WTC11 (cell line): ENCODE data around the gene PXDC1. TPM values are rescaled to one million over a fixed set of nuclear protein-coding genes. Genes with fewer than 3 reads are reported as not detected.

Experiments
- ATAC-seq: fragments of 200-7000 bp; cut with Tn5 transposase; 2 replicates; pipeline ENCODE4 v1.10.0; 2021; ENCODE audit warnings: mild to moderate bottlenecking, moderate library complexity
- CTCF ChIA-PET: fragments of 300-600 bp; sonication (Branson Sonifier 250); formaldehyde crosslinking; loops from one replicate; lab custom pipeline; 2021; ENCODE audit warnings: antibody characterized with exemption; lab: Charles Lee
- POLR2A ChIA-PET: fragments of 350-600 bp; sonication (Branson Sonifier 250); formaldehyde crosslinking; loops from one replicate; lab custom pipeline; 2021; ENCODE audit warnings: antibody characterized with exemption; lab: Charles Lee
- DNase-seq: peaks from one replicate; pipeline ENCODE4 v3.0.0; 2021; ENCODE audit warnings: low spot score
- H3K27ac Mint-ChIP-seq: 2 replicates; pipeline ENCODE4 v1.8.0; 2021; ENCODE audit warnings: mixed read lengths
- H3K27me3 Mint-ChIP-seq: 2 replicates; pipeline ENCODE4 v1.8.0; 2021; ENCODE audit warnings: low read depth, mild to moderate bottlenecking, moderate library complexity, mixed read lengths
- H3K36me3 Mint-ChIP-seq: 2 replicates; pipeline ENCODE4 v1.8.0; 2021; ENCODE audit warnings: mixed read lengths
- H3K4me1 Mint-ChIP-seq: 2 replicates; pipeline ENCODE4 v1.8.0; 2022; ENCODE audit warnings: mixed read lengths
- H3K4me3 Mint-ChIP-seq: 2 replicates; pipeline ENCODE4 v1.8.0; 2021; ENCODE audit warnings: mild to moderate bottlenecking, moderate library complexity, mixed read lengths
- H3K9me3 Mint-ChIP-seq: 2 replicates; pipeline ENCODE4 v1.8.0; 2021; ENCODE audit warnings: mixed read lengths
- ATF1 ChIP-seq: sonication (generic); formaldehyde crosslinking; IDR thresholded peaks from 2 replicates; pipeline ENCODE4 v1.8.1; 2023; ENCODE audit warnings: mild to moderate bottlenecking, moderate library complexity, missing genetic modification reagents
- EMX1 ChIP-seq: fragments of 250-450 bp; sonication (Bioruptor Pico); IDR thresholded peaks from 2 replicates; pipeline ENCODE4 v1.8.0; 2021; ENCODE audit warnings: mild to moderate bottlenecking
- NR2C2 ChIP-seq: sonication (generic); formaldehyde crosslinking; IDR thresholded peaks from 2 replicates; pipeline ENCODE4 v1.8.0; 2022; ENCODE audit warnings: mild to moderate bottlenecking, missing genetic modification reagents
- SMAD3 ChIP-seq: sonication (generic); formaldehyde crosslinking; IDR thresholded peaks from 2 replicates; pipeline ENCODE4 v1.8.0; 2022; ENCODE audit warnings: missing genetic modification reagents, mild to moderate bottlenecking, borderline replicate concordance
- SP1 ChIP-seq: sonication (generic); formaldehyde crosslinking; conservative IDR thresholded peaks from 2 replicates; pipeline ENCODE4 v1.8.1; 2022; ENCODE audit warnings: missing genetic modification reagents
- ZNF219 ChIP-seq: sonication (generic); formaldehyde crosslinking; IDR thresholded peaks from 2 replicates; pipeline ENCODE4 v1.8.0; 2023; ENCODE audit warnings: missing genetic modification reagents, mild to moderate bottlenecking, borderline replicate concordance
- ZNF232 ChIP-seq: sonication (generic); formaldehyde crosslinking; IDR thresholded peaks from 2 replicates; pipeline ENCODE4 v1.8.0; 2022; ENCODE audit warnings: mild to moderate bottlenecking, missing genetic modification reagents
- ZNF416 ChIP-seq: fragments of 250-450 bp; sonication (Bioruptor Pico); IDR thresholded peaks from 2 replicates; pipeline ENCODE4 v1.9.0; 2021; ENCODE audit warnings: mild to moderate bottlenecking, inconsistent platforms
- ZNF423 ChIP-seq: fragments of 250-450 bp; sonication (Bioruptor Pico); IDR thresholded peaks from 2 replicates; pipeline ENCODE4 v2.1.2; 2022; ENCODE audit warnings: mild to moderate bottlenecking, moderate library complexity
- ZNF512 ChIP-seq: sonication (generic); formaldehyde crosslinking; IDR thresholded peaks from 2 replicates; pipeline ENCODE4 v1.8.1; 2022; ENCODE audit warnings: missing genetic modification reagents, borderline replicate concordance
- total RNA-seq: library from RNA; stranded (reverse); gene quantifications from 3 replicates; pipeline ENCODE4 v1.2.3, GENCODE V29; 2021
- TF ChIP-seq, protein P1 (sequence below): fragments of 250-450 bp; sonication (Bioruptor Pico); IDR thresholded peaks from 2 replicates; pipeline ENCODE4 v1.9.0; 2021; ENCODE audit warnings: mild to moderate bottlenecking
- TF ChIP-seq, protein P2 (sequence below): sonication (generic); formaldehyde crosslinking; IDR thresholded peaks from 2 replicates; pipeline ENCODE4 v1.8.0; 2023; ENCODE audit warnings: missing genetic modification reagents, mild to moderate bottlenecking, borderline replicate concordance

Gene PXDC1
- total RNA-seq, 1 experiment from 2014 or later, result 3.3 TPM

- Mint-ChIP-seq H3K9me3 (peaks cover 3% of the 10 kb centered on the region; the same call in 1 of the 2 replicates), H3K4me3 (no peak overlapping the region), H3K27ac (no peak overlapping the region), H3K27me3 (peaks cover 6% of the 10 kb centered on the region), H3K4me1 (peaks cover 33% of the 10 kb centered on the region), H3K36me3 (no peaks in the 10 kb centered on the region)
- POLR2A ChIA-PET, result no interaction called here
- CTCF ChIA-PET, result interaction anchor here (1.2 to 4.1 kb wide), 3 partner anchors 48 to 182 kb away, joined by 3 to 28 read pairs (median 4); partner anchors contain the start of gene FAM50B
- TF ChIP-seq SMAD3 (CRISPR knock-in tag), result no peak
- TF ChIP-seq, protein P1, sequence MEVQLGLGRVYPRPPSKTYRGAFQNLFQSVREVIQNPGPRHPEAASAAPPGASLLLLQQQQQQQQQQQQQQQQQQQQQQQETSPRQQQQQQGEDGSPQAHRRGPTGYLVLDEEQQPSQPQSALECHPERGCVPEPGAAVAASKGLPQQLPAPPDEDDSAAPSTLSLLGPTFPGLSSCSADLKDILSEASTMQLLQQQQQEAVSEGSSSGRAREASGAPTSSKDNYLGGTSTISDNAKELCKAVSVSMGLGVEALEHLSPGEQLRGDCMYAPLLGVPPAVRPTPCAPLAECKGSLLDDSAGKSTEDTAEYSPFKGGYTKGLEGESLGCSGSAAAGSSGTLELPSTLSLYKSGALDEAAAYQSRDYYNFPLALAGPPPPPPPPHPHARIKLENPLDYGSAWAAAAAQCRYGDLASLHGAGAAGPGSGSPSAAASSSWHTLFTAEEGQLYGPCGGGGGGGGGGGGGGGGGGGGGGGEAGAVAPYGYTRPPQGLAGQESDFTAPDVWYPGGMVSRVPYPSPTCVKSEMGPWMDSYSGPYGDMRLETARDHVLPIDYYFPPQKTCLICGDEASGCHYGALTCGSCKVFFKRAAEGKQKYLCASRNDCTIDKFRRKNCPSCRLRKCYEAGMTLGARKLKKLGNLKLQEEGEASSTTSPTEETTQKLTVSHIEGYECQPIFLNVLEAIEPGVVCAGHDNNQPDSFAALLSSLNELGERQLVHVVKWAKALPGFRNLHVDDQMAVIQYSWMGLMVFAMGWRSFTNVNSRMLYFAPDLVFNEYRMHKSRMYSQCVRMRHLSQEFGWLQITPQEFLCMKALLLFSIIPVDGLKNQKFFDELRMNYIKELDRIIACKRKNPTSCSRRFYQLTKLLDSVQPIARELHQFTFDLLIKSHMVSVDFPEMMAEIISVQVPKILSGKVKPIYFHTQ (CRISPR knock-in tag), result no peak
- TF ChIP-seq, protein P2, sequence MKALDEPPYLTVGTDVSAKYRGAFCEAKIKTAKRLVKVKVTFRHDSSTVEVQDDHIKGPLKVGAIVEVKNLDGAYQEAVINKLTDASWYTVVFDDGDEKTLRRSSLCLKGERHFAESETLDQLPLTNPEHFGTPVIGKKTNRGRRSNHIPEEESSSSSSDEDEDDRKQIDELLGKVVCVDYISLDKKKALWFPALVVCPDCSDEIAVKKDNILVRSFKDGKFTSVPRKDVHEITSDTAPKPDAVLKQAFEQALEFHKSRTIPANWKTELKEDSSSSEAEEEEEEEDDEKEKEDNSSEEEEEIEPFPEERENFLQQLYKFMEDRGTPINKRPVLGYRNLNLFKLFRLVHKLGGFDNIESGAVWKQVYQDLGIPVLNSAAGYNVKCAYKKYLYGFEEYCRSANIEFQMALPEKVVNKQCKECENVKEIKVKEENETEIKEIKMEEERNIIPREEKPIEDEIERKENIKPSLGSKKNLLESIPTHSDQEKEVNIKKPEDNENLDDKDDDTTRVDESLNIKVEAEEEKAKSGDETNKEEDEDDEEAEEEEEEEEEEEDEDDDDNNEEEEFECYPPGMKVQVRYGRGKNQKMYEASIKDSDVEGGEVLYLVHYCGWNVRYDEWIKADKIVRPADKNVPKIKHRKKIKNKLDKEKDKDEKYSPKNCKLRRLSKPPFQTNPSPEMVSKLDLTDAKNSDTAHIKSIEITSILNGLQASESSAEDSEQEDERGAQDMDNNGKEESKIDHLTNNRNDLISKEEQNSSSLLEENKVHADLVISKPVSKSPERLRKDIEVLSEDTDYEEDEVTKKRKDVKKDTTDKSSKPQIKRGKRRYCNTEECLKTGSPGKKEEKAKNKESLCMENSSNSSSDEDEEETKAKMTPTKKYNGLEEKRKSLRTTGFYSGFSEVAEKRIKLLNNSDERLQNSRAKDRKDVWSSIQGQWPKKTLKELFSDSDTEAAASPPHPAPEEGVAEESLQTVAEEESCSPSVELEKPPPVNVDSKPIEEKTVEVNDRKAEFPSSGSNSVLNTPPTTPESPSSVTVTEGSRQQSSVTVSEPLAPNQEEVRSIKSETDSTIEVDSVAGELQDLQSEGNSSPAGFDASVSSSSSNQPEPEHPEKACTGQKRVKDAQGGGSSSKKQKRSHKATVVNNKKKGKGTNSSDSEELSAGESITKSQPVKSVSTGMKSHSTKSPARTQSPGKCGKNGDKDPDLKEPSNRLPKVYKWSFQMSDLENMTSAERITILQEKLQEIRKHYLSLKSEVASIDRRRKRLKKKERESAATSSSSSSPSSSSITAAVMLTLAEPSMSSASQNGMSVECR (CRISPR knock-in tag), result no peak
- no peak for ATAC-seq
- DNase-seq, result no peak
These were observed 45.2 kb upstream of the PXDC1 start for GRCh38 chr6:3796719-3797041.

- no peak for TF ChIP-seq SP1 (CRISPR knock-in tag)
- no peak for TF ChIP-seq ATF1 (CRISPR knock-in tag)
- no peak for TF ChIP-seq ZNF512 (CRISPR knock-in tag)
- no peak for TF ChIP-seq NR2C2 (CRISPR knock-in tag)
- no peak for TF ChIP-seq EMX1
- no peak for TF ChIP-seq ZNF232 (CRISPR knock-in tag)
- no peak for TF ChIP-seq ZNF416
- TF ChIP-seq ZNF219, result no peak
- H3K4me1 Mint-ChIP-seq, result peaks cover 28% of the 10 kb centered on the region
- peaks cover 6% of the 10 kb centered on the region for H3K27me3 Mint-ChIP-seq
- ChIA-PET POLR2A (no interaction called here), CTCF (interaction anchor here (1.1 to 4.1 kb wide), 5 partner anchors 47 to 182 kb away, joined by 3 to 28 read pairs (median 4); partner anchors contain the start of gene FAM50B)
- H3K9me3 Mint-ChIP-seq, result peaks cover 3% of the 10 kb centered on the region; the same call in 1 of the 2 replicates
- H3K27ac Mint-ChIP-seq, result no peak overlapping the region
- no peaks in the 10 kb centered on the region for H3K36me3 Mint-ChIP-seq
- no peak for DNase-seq
- no peak overlapping the region for H3K4me3 Mint-ChIP-seq
- no peak for ATAC-seq
These were observed 44.6 kb upstream of the PXDC1 start for GRCh38 chr6:3795836-3796718.

GRCh38 chr6:3794092-3794491 lies 42.6 kb upstream of the PXDC1 start:
- ChIA-PET POLR2A (no interaction called here), CTCF (interaction anchor here (4.1 kb wide), 1 partner anchor 55 kb away, joined by 28 read pairs; the partner anchor contains the start of gene FAM50B)
- H3K4me3 Mint-ChIP-seq, result no peak overlapping the region
- peak overlapping the region; percentile 53 for H3K27ac Mint-ChIP-seq
- peak; percentile 3; the same call in 1 of the 2 replicates for TF ChIP-seq ZNF423 (CRISPR knock-in tag)
- TF ChIP-seq, protein P2 (CRISPR knock-in tag), result no peak
- DNase-seq, result no peak
- peaks cover 23% of the 10 kb centered on the region for H3K4me1 Mint-ChIP-seq
- peaks cover 3% of the 10 kb centered on the region; the same call in 1 of the 2 replicates for H3K9me3 Mint-ChIP-seq
- ATAC-seq, result peak; percentile 71
- no peaks in the 10 kb centered on the region for H3K36me3 Mint-ChIP-seq
- no peaks in the 10 kb centered on the region for H3K27me3 Mint-ChIP-seq
